CD14-positive monocyte (primary cell): ENCODE results near the gene BCAR1. TPM values are rescaled to one million over a fixed set of nuclear protein-coding genes. Genes with fewer than 3 reads are reported as not detected.

Experiments
- DNase-seq, 3 donors: peaks; one replicate each; pipeline ENCODE4 v3.0.0-alpha.2; 2011 to 2022
- H2AFZ ChIP-seq: 2 replicates; pipeline ENCODE4 v1.6.0; 2012; ENCODE audit warnings: mild to moderate bottlenecking, low read depth, low read length, inconsistent platforms; ENCODE audit not compliant: insufficient read depth, poor library complexity, severe bottlenecking
- H3K27ac ChIP-seq, 2 donors: 1 replicate in 1 of 2; 2 replicates in 1 of 2; pipeline ENCODE4 v1.5.1; 2012 to 2013; ENCODE audit warnings: low read length in 2 of 2, control low read depth in 1 of 2, inconsistent platforms in 1 of 2, low read depth in 1 of 2, mild to moderate bottlenecking in 1 of 2
- H3K27me3 ChIP-seq, 2 donors: one replicate each; pipeline versions ENCODE4 v1.6.0 to v1.6.1; 2011 to 2013; ENCODE audit warnings: low read length in 2 of 2; ENCODE audit not compliant: control insufficient read depth in 2 of 2, insufficient read depth in 2 of 2
- H3K36me3 ChIP-seq, 2 donors: replicated peaks in 1 of 2; 1 replicate in 1 of 2; 2 replicates in 1 of 2; pipeline versions ENCODE4 v1.5.1 to v1.6.1; 2012 to 2013; ENCODE audit warnings: low read length in 2 of 2, control low read depth in 1 of 2, inconsistent platforms in 1 of 2, mild to moderate bottlenecking in 1 of 2; ENCODE audit not compliant: insufficient read depth in 2 of 2, control insufficient read depth in 1 of 2
- H3K4me1 ChIP-seq, 2 donors: 1 replicate in 1 of 2; 2 replicates in 1 of 2; pipeline versions ENCODE4 v1.5.1 to v1.6.1; 2012 to 2013; ENCODE audit warnings: low read length in 2 of 2, control low read depth in 1 of 2, inconsistent platforms in 1 of 2, mild to moderate bottlenecking in 1 of 2, moderate library complexity in 1 of 2; ENCODE audit not compliant: insufficient read depth in 2 of 2, control insufficient read depth in 1 of 2
- H3K4me2 ChIP-seq: replicated peaks from 2 replicates; pipeline ENCODE3; 2012; ENCODE audit warnings: low read length, moderate library complexity, mild to moderate bottlenecking; ENCODE audit not compliant: poor library complexity, severe bottlenecking; ENCODE audit errors: extremely low read depth
- H3K4me3 ChIP-seq, 3 experiments: fragments of 200-600 bp in 1 of 3; sonication (generic) in 1 of 3; replicated peaks in 1 of 3; 1 replicate in 2 of 3; 2 replicates in 1 of 3; pipeline ENCODE4 v1.5.1; 2011 to 2013; ENCODE audit warnings: low read length in 3 of 3, mild to moderate bottlenecking in 3 of 3, control low read depth in 2 of 3, low read depth in 2 of 3, inconsistent platforms in 1 of 3, moderate library complexity in 1 of 3
- H3K79me2 ChIP-seq: 2 replicates; pipeline ENCODE4 v1.6.0; 2012; ENCODE audit warnings: mild to moderate bottlenecking, control low read depth, inconsistent platforms, low read length, moderate library complexity; ENCODE audit not compliant: insufficient read depth
- H3K9ac ChIP-seq: 2 replicates; pipeline ENCODE4 v1.6.0; 2017; ENCODE audit warnings: low read length, mild to moderate bottlenecking; ENCODE audit not compliant: insufficient read depth, poor library complexity, severe bottlenecking
- H3K9me3 ChIP-seq, 2 donors: replicated peaks in 1 of 2; 1 replicate in 1 of 2; 2 replicates in 1 of 2; pipeline versions ENCODE4 v1.5.1 to v1.6.1; 2012 to 2013; ENCODE audit warnings: low read length in 2 of 2, control low read depth in 1 of 2; ENCODE audit not compliant: control insufficient read depth in 1 of 2, insufficient read depth in 1 of 2
- H4K20me1 ChIP-seq: 2 replicates; pipeline ENCODE4 v1.6.0; 2012; ENCODE audit warnings: mild to moderate bottlenecking, low read length, control low read depth, moderate library complexity; ENCODE audit not compliant: insufficient read depth
- H3K27ac Mint-ChIP-seq, 7 donors: one replicate each; pipeline ENCODE4 v1.8.0; 2020; ENCODE audit warnings: mild to moderate bottlenecking in 7 of 7, mixed read lengths in 7 of 7, moderate library complexity in 6 of 7, inconsistent platforms in 2 of 7
- H3K27me3 Mint-ChIP-seq, 3 donors: one replicate each; pipeline ENCODE4 v1.8.0; 2021 to 2022; ENCODE audit warnings: low read depth in 3 of 3, mild to moderate bottlenecking in 3 of 3, mixed read lengths in 3 of 3, moderate library complexity in 3 of 3, inconsistent platforms in 1 of 3
- H3K36me3 Mint-ChIP-seq, 2 donors: one replicate each; pipeline ENCODE4 v1.8.0; 2020; ENCODE audit warnings: mixed read lengths in 2 of 2, inconsistent platforms in 1 of 2, mild to moderate bottlenecking in 1 of 2
- H3K4me1 Mint-ChIP-seq: one replicate; pipeline ENCODE4 v1.8.0; 2020; ENCODE audit warnings: mild to moderate bottlenecking, mixed read lengths
- H3K4me3 Mint-ChIP-seq, 2 donors: one replicate each; pipeline ENCODE4 v1.8.0; 2020; ENCODE audit warnings: mild to moderate bottlenecking in 2 of 2, mixed read lengths in 2 of 2, moderate library complexity in 1 of 2
- H3K9me3 Mint-ChIP-seq, 7 donors: one replicate each; pipeline ENCODE4 v1.8.0; 2020 to 2022; ENCODE audit warnings: mixed read lengths in 7 of 7, mild to moderate bottlenecking in 6 of 7, moderate library complexity in 6 of 7, inconsistent platforms in 2 of 7
- WGBS: methylation state at CpG from one replicate; pipeline ENCODE4 v1.1.5; 2013; ENCODE audit warnings: missing lambda C conversion rate; ENCODE audit not compliant: insufficient coverage; 5-methylcytosine and 5-hydroxymethylcytosine counted together
- intact Hi-C, 2 donors: fragments of 100-400 bp; cut with micrococcal nuclease; formaldehyde crosslinking; loops; one replicate each; pipeline versions ENCODE4 v1.15.0 to v1.15.1; 2023
- polyA plus RNA-seq, 3 donors: library from polyadenylated mRNA; depleted of rRNA in 1 of 3; unstranded in 2 of 3; stranded (reverse) in 1 of 3; fragments of 300-500 nt in 2 of 3; fragments of >200 nt in 1 of 3; fragmentation: Illumina TruSeq in 2 of 3; gene quantifications; 1 replicate in 2 of 3; 2 replicates in 1 of 3; pipeline ENCODE4 v1.2.3, GENCODE V29; 2012 to 2021
- TF ChIP-seq, protein P1 (sequence below): fragments of 200-600 bp; IDR thresholded peaks from one replicate; pipeline ENCODE4 v1.8.0; 2022; ENCODE audit warnings: antibody characterized with exemption, mild to moderate bottlenecking

Gene BCAR1
- polyA plus RNA-seq, 3 donors: not detected

DNA sequence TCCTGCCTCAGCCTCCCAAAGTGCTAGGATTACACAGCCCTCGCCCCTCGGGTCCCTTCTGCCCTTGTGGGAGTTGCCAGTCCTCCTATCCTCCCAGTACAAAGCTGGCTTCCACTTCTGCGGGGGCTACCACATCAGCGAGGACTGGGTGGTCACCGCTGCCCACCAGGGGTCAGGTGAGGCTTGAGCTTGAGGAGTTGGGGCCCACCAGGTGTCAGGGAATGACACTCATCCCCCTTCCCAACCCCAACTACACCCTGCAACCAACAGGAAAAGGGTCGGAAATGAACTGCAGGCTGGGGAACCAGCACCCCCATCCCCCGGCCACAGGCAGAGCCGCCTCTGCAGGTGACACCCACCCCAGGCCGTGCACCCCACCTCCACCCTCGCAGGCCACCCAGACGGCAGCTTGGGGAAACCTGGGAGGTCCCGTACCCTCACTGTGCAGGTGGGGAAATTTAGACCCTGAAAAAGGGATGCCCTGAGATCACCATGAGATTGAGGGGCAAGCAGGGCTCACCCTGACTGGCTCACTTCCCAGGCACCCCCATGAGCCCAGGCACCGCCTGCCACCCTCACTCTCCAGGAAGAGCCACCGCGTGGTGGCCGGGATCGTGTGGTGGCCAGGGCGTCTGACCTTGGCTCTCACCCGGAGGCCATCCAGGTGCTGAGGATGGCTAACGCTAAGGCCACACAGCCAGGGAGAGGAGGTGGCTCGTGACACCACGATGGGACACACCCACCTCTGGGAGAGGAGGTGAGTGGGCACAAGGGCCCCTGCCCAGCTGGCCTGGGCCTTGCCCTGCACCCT lies 24.7 kb downstream of the BCAR1 start:
- Histone ChIP-seq H3K9ac (no peak overlapping the region), H4K20me1 (no peaks in the 10 kb centered on the region), H3K27me3 (peaks cover 0 to 37% of the 10 kb centered on the region in 2 donors), H3K36me3 (no peaks in the 10 kb centered on the region), H3K27ac (no peak overlapping the region), H3K79me2 (no peaks in the 10 kb centered on the region), H3K4me2 (no peak overlapping the region), H2AFZ (no peak overlapping the region), H3K9me3 (no peaks in the 10 kb centered on the region), H3K4me3 (no peak overlapping the region), H3K4me1 (no peaks in the 10 kb centered on the region)
- H3K4me3 Mint-ChIP-seq: no peak overlapping the region
- H3K27me3 Mint-ChIP-seq: peaks cover 41 to 78% (median 59%) of the 10 kb centered on the region in 3 donors
- H3K36me3 Mint-ChIP-seq: no peaks in the 10 kb centered on the region
- no peak for DNase-seq
- WGBS: 77% methylated on average over 8 of the region's 22 CpGs
- intact Hi-C loops: no loop called here
- H3K9me3 Mint-ChIP-seq: peaks cover 0 to 5% (median 0%) of the 10 kb centered on the region in 7 donors
- no peak overlapping the region for H3K27ac Mint-ChIP-seq
- peaks cover 4% of the 10 kb centered on the region for H3K4me1 Mint-ChIP-seq
- TF ChIP-seq, protein P1, sequence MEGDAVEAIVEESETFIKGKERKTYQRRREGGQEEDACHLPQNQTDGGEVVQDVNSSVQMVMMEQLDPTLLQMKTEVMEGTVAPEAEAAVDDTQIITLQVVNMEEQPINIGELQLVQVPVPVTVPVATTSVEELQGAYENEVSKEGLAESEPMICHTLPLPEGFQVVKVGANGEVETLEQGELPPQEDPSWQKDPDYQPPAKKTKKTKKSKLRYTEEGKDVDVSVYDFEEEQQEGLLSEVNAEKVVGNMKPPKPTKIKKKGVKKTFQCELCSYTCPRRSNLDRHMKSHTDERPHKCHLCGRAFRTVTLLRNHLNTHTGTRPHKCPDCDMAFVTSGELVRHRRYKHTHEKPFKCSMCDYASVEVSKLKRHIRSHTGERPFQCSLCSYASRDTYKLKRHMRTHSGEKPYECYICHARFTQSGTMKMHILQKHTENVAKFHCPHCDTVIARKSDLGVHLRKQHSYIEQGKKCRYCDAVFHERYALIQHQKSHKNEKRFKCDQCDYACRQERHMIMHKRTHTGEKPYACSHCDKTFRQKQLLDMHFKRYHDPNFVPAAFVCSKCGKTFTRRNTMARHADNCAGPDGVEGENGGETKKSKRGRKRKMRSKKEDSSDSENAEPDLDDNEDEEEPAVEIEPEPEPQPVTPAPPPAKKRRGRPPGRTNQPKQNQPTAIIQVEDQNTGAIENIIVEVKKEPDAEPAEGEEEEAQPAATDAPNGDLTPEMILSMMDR: no peak

DNA sequence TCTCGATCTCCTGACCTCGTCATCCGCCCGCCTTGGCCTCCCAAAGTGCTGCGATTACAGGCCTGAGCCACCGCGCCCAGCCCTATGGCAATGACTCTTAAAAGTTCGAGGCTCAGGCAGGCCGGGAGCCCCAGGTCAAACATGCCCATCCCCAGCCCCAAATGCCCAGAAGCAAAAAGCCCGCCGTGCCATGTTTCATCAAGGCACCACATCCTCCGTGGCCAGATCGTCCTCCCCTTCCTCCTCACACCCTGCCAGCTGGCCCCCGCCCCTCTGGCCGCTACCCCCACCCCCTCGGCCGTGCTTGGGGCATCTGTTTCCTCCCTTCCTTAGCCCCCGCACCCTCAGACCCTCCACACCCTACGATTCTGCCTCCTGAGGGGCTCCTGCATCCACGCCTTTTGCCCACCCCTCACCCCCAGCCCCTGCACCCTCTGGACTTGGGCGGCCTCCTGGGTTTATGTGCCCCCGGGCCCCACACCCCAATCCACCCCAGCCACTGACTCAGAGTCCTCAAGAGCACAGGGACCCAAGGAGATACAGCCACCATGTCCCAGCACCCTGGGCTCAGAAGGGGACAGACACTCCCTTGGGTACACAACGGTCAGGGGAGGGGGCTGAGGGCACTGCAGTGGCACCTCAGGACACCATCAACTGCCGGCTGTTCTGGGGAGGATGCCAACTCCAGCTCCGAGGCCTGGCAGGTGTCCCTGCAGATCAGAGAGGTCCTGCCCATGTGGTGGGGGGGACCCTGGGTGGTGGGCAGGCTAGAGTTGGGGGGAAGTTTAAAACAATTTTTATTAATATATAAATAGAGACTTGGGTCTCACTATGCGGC lies 25.5 kb downstream of the BCAR1 start:
- TF ChIP-seq, protein P1: no peak
- Mint-ChIP-seq H3K4me1 (peaks cover 4% of the 10 kb centered on the region), H3K36me3 (no peaks in the 10 kb centered on the region), H3K4me3 (no peak overlapping the region), H3K9me3 (peaks cover 0 to 5% (median 0%) of the 10 kb centered on the region in 7 donors), H3K27me3 (peaks cover 32 to 78% (median 53%) of the 10 kb centered on the region in 3 donors), H3K27ac (no peak overlapping the region)
- Histone ChIP-seq H3K27me3 (peaks cover 0 to 33% of the 10 kb centered on the region in 2 donors), H3K4me3 (no peak overlapping the region), H3K27ac (no peak overlapping the region), H3K9ac (no peak overlapping the region), H3K4me2 (no peak overlapping the region), H3K4me1 (no peaks in the 10 kb centered on the region), H3K79me2 (no peaks in the 10 kb centered on the region), H3K36me3 (no peaks in the 10 kb centered on the region), H3K9me3 (no peaks in the 10 kb centered on the region), H2AFZ (no peak overlapping the region), H4K20me1 (no peaks in the 10 kb centered on the region)
- DNase-seq: no peak
- intact Hi-C loops: loop anchor here in 1 of 2 donors (2.0 kb wide), 1 partner anchor 19 kb away; the partner anchor contains the start of gene CTRB2
- 91% methylated on average over 13 of the region's 26 CpGs for WGBS
